ENCODE measurements around the gene POLR3A. TPM values are rescaled to one million over a fixed set of nuclear protein-coding genes. Genes with fewer than 3 reads are reported as not detected.

The POLR3A gene
- polyA plus RNA-seq, 1 donor (not counting 4 experiments of a cell fraction or from before 2014, with no cell fraction given) = 15.5 TPM

- H3K9ac ChIP-seq (ENCODE audit: control insufficient read depth, extremely low read depth, insufficient read depth, low read length) = no peak overlapping the region
- no peaks in the 10 kb centered on the region for H3K9me3 ChIP-seq (ENCODE audit: control insufficient read depth, low read depth, low read length)
- no peaks in the 10 kb centered on the region for H4K20me1 ChIP-seq (ENCODE audit: control insufficient read depth, extremely low read depth, insufficient read depth, low read length)
- no peaks in the 10 kb centered on the region for H3K27me3 ChIP-seq (ENCODE audit: control insufficient read depth, extremely low read depth, insufficient read depth, low read length)
- no peak overlapping the region for H3K4me2 ChIP-seq (ENCODE audit: control insufficient read depth, extremely low read depth, insufficient read depth, low read depth, low read length)
- FAIRE-seq (no peak), DNase-seq (ENCODE audit: low read depth, low spot score) (no peak)
- no peak overlapping the region for H3K27ac ChIP-seq (ENCODE audit: control insufficient read depth, insufficient read depth, low read length)
- TF ChIP-seq, protein P1, sequence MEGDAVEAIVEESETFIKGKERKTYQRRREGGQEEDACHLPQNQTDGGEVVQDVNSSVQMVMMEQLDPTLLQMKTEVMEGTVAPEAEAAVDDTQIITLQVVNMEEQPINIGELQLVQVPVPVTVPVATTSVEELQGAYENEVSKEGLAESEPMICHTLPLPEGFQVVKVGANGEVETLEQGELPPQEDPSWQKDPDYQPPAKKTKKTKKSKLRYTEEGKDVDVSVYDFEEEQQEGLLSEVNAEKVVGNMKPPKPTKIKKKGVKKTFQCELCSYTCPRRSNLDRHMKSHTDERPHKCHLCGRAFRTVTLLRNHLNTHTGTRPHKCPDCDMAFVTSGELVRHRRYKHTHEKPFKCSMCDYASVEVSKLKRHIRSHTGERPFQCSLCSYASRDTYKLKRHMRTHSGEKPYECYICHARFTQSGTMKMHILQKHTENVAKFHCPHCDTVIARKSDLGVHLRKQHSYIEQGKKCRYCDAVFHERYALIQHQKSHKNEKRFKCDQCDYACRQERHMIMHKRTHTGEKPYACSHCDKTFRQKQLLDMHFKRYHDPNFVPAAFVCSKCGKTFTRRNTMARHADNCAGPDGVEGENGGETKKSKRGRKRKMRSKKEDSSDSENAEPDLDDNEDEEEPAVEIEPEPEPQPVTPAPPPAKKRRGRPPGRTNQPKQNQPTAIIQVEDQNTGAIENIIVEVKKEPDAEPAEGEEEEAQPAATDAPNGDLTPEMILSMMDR (optimal IDR thresholded peaks at IDR 0.05 in 1 of 3, IDR thresholded peaks at IDR 0.05 in 1 of 3, conservative IDR thresholded peaks at IDR 0.05 in 1 of 3; ENCODE audit: extremely low read depth in 1 of 3, insufficient read depth in 2 of 3, low read length in 3 of 3) = no peak
- TF ChIP-seq EZH2 (IDR thresholded peaks at IDR 0.05; ENCODE audit: low read length) = no peak
- peaks cover 1% of the 10 kb centered on the region for H3K79me2 ChIP-seq (ENCODE audit: control insufficient read depth, insufficient read depth, low read length)
- dilution Hi-C loops (cut with MboI; ENCODE audit: extremely low pct_ligation_motif_present, low sequenced_read_pairs) = no loop called here
- H2AFZ ChIP-seq (ENCODE audit: control insufficient read depth, low read length) = no peak overlapping the region
- no peaks in the 10 kb centered on the region for H3K9me1 ChIP-seq (ENCODE audit: control insufficient read depth, extremely low read depth, insufficient read depth, low read length)
- peaks cover 39 to 47% of the 10 kb centered on the region in 2 experiments for H3K36me3 ChIP-seq (ENCODE audit: control insufficient read depth in 2 of 2, extremely low read depth in 1 of 2, insufficient read depth in 2 of 2, low read length in 2 of 2)
- no peak overlapping the region for H3K4me3 ChIP-seq (ENCODE audit: control insufficient read depth in 2 of 3, extremely low read depth in 1 of 3, insufficient read depth in 2 of 3, low read depth in 1 of 3, low read length in 3 of 3)
- H3K4me1 ChIP-seq (ENCODE audit: control insufficient read depth, extremely low read depth, insufficient read depth, low read length) = no peaks in the 10 kb centered on the region
Observed at GRCh38 chr10:78019264-78019663, 10.1 kb downstream of the POLR3A start.

DNA sequence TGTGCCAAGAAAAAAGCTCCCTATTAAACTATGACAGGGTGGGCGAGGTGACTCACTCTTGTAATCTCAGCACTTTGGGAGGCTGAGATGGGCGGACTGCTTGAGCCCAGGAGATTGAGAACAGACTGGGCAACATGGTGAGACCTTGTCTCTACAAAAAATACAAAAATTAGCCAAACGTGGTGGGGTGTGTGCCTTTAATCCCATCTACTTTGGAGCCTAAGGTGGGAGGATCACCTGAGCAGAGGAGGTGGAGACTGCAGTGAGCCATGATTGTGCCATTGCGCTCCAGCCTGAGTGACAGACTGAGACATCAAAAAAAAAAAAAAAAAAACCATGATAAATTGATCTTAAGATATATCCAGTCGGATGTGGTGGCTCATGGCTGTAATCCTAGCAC is 11.5 kb downstream of the POLR3A start:
- dilution Hi-C loops (cut with MboI; ENCODE audit: extremely low pct_ligation_motif_present, low sequenced_read_pairs) = no loop called here
- H3K36me3 ChIP-seq (ENCODE audit: control insufficient read depth in 2 of 2, extremely low read depth in 1 of 2, insufficient read depth in 2 of 2, low read length in 2 of 2) = peaks cover 39 to 42% of the 10 kb centered on the region in 2 experiments
- H3K9ac ChIP-seq (ENCODE audit: control insufficient read depth, extremely low read depth, insufficient read depth, low read length) = no peak overlapping the region
- no peak overlapping the region for H2AFZ ChIP-seq (ENCODE audit: control insufficient read depth, low read length)
- no peaks in the 10 kb centered on the region for H3K9me1 ChIP-seq (ENCODE audit: control insufficient read depth, extremely low read depth, insufficient read depth, low read length)
- H3K79me2 ChIP-seq (ENCODE audit: control insufficient read depth, insufficient read depth, low read length) = no peaks in the 10 kb centered on the region
- H3K4me1 ChIP-seq (ENCODE audit: control insufficient read depth, extremely low read depth, insufficient read depth, low read length) = no peaks in the 10 kb centered on the region
- no peak overlapping the region for H3K4me3 ChIP-seq (ENCODE audit: control insufficient read depth in 2 of 3, extremely low read depth in 1 of 3, insufficient read depth in 2 of 3, low read depth in 1 of 3, low read length in 3 of 3)
- no peaks in the 10 kb centered on the region for H3K27me3 ChIP-seq (ENCODE audit: control insufficient read depth, extremely low read depth, insufficient read depth, low read length)
- H3K4me2 ChIP-seq (ENCODE audit: control insufficient read depth, extremely low read depth, insufficient read depth, low read depth, low read length) = no peak overlapping the region
- H3K27ac ChIP-seq (ENCODE audit: control insufficient read depth, insufficient read depth, low read length) = no peak overlapping the region
- no peak for TF ChIP-seq EZH2 (IDR thresholded peaks at IDR 0.05; ENCODE audit: low read length)
- TF ChIP-seq, protein P1 (optimal IDR thresholded peaks at IDR 0.05 in 1 of 3, IDR thresholded peaks at IDR 0.05 in 1 of 3, conservative IDR thresholded peaks at IDR 0.05 in 1 of 3; ENCODE audit: extremely low read depth in 1 of 3, insufficient read depth in 2 of 3, low read length in 3 of 3) = no peak
- FAIRE-seq = no peak
- H4K20me1 ChIP-seq (ENCODE audit: control insufficient read depth, extremely low read depth, insufficient read depth, low read length) = no peaks in the 10 kb centered on the region
- no peak for DNase-seq (ENCODE audit: low read depth, low spot score)
- H3K9me3 ChIP-seq (ENCODE audit: control insufficient read depth, low read depth, low read length) = no peaks in the 10 kb centered on the region

Measured in keratinocyte (primary cell).